ENCODE results near the gene BANK1. TPM values are rescaled to one million over a fixed set of nuclear protein-coding genes. Genes with fewer than 3 reads are reported as not detected.

The BANK1 gene
- total and polyA plus RNA-seq, 8 donors, result 0.31 to 24.3 (median 2.1) TPM; not detected in 1

- Histone ChIP-seq H3K36me3 (no peaks in the 10 kb centered on the region), H3K9me3 (no peaks in the 10 kb centered on the region), H3K27ac (no peak overlapping the region), H3K4me3 (no peak overlapping the region), H3K27me3 (no peaks in the 10 kb centered on the region), H3K4me1 (no peaks in the 10 kb centered on the region)
- 70 to 75% (median 74%) methylated on average over 7 of the region's 7 CpGs for WGBS, 5 donors
- TF ChIP-seq CTCF (IDR thresholded peaks at IDR 0.05) (no peak), POLR2AphosphoS5 (IDR thresholded peaks at IDR 0.05) (no peak), POLR2A (IDR thresholded peaks at IDR 0.05) (no peak), EP300 (IDR thresholded peaks at IDR 0.05) (no peak)
- no peak for DNase-seq
- intact Hi-C loops (cut with DNase I; ENCODE audit: low total_unique reads), result no loop called here
Observed at GRCh38 chr4:102042871-102043802, 252.6 kb downstream of the BANK1 start.

GRCh38 chr4:102047616-102048015, 257.1 kb downstream of the BANK1 start:
- H3K36me3 ChIP-seq, result no peaks in the 10 kb centered on the region
- TF ChIP-seq POLR2AphosphoS5 (IDR thresholded peaks at IDR 0.05) (no peak), CTCF (IDR thresholded peaks at IDR 0.05) (no peak), POLR2A (IDR thresholded peaks at IDR 0.05) (no peak), EP300 (IDR thresholded peaks at IDR 0.05) (no peak)
- 55 to 73% (median 60%) methylated on average over 2 of the region's 2 CpGs for WGBS, 5 donors

GRCh38 chr4:102055805-102056204, 265.3 kb downstream of the BANK1 start:
- no peaks in the 10 kb centered on the region for H3K36me3 ChIP-seq
- H3K27me3 ChIP-seq, result no peaks in the 10 kb centered on the region
- intact Hi-C loops (cut with DNase I; ENCODE audit: low total_unique reads), result no loop called here
- no peak overlapping the region for H3K4me3 ChIP-seq
- no peak overlapping the region for H3K27ac ChIP-seq
- peaks cover 0 to 6% (median 0%) of the 10 kb centered on the region in 4 donors for H3K4me1 ChIP-seq
- no peak for DNase-seq
- H3K9me3 ChIP-seq, result no peaks in the 10 kb centered on the region
- TF ChIP-seq EP300 (IDR thresholded peaks at IDR 0.05) (no peak), POLR2A (IDR thresholded peaks at IDR 0.05) (no peak), POLR2AphosphoS5 (IDR thresholded peaks at IDR 0.05) (no peak), CTCF (IDR thresholded peaks at IDR 0.05) (no peak)

More at GRCh38 chr4:102047616-102048015, 257.1 kb downstream of the BANK1 start:
- intact Hi-C loops (cut with DNase I; ENCODE audit: low total_unique reads), result no loop called here
- no peak overlapping the region for H3K27ac ChIP-seq
- H3K9me3 ChIP-seq, result peaks cover 0 to 7% (median 0%) of the 10 kb centered on the region in 4 donors
- H3K4me3 ChIP-seq, result no peak overlapping the region
- H3K27me3 ChIP-seq, result no peaks in the 10 kb centered on the region
- H3K4me1 ChIP-seq, result no peaks in the 10 kb centered on the region
- DNase-seq, result no peak

GRCh38 chr4:102057122-102057521, 266.6 kb downstream of the BANK1 start:
- DNase-seq, result no peak
- WGBS, 5 donors, result 87 to 96% (median 91%) methylated on average over 4 of the region's 4 CpGs
- intact Hi-C loops (cut with DNase I; ENCODE audit: low total_unique reads), result no loop called here
- H3K4me3 ChIP-seq, result no peak overlapping the region
- no peaks in the 10 kb centered on the region for H3K9me3 ChIP-seq
- H3K4me1 ChIP-seq, result peaks cover 0 to 6% (median 0%) of the 10 kb centered on the region in 4 donors
- no peaks in the 10 kb centered on the region for H3K27me3 ChIP-seq
- H3K27ac ChIP-seq, result no peak overlapping the region
- TF ChIP-seq POLR2AphosphoS5 (IDR thresholded peaks at IDR 0.05), result no peak
- TF ChIP-seq CTCF (IDR thresholded peaks at IDR 0.05), result no peak
- TF ChIP-seq EP300 (IDR thresholded peaks at IDR 0.05), result no peak
- no peaks in the 10 kb centered on the region for H3K36me3 ChIP-seq

All from stomach (tissue), 9 donors.